H1 (cell line): Measurements from ENCODE around the gene MCCC1.

ENCODE experiments used
- CEBPB ChIP-seq: IDR thresholded peaks from 2 replicates; pipeline ENCODE4 v1.6.1; 2012; ENCODE audit warnings: low read depth, low read length
- CTCF ChIP-seq, 3 experiments: IDR thresholded peaks; 1 replicate in 2 of 3; 2 replicates in 1 of 3; pipeline versions ENCODE4 v1.5.1 to v1.6.1; 2011; ENCODE audit warnings: low read length in 3 of 3, mild to moderate bottlenecking in 3 of 3, inconsistent platforms in 2 of 3, low read depth in 1 of 3, moderate library complexity in 1 of 3; ENCODE audit not compliant: insufficient read depth in 1 of 3; ENCODE audit errors: control extremely low read depth in 1 of 3
- EZH2 ChIP-seq: fragments of 200-600 bp; sonication (generic); IDR thresholded peaks from 2 replicates; pipeline ENCODE4 v1.7.1; 2012; ENCODE audit warnings: low read depth, mild to moderate bottlenecking, moderate library complexity, low read length, inconsistent platforms; ENCODE audit not compliant: severe bottlenecking
- HDAC6 ChIP-seq: IDR thresholded peaks from one replicate; pipeline ENCODE4 v1.7.1; 2012; ENCODE audit warnings: low read depth, mild to moderate bottlenecking, inconsistent platforms, low read length, moderate library complexity
- MAX ChIP-seq: IDR thresholded peaks from 2 replicates; pipeline ENCODE4 v1.6.1; 2012; ENCODE audit warnings: inconsistent platforms
- POLR2A ChIP-seq, 2 experiments: IDR thresholded peaks; 1 replicate in 1 of 2; 2 replicates in 1 of 2; pipeline ENCODE4 v1.6.1; 2011; ENCODE audit warnings: low read depth in 2 of 2, low read length in 2 of 2, mild to moderate bottlenecking in 2 of 2; ENCODE audit errors: control extremely low read depth in 1 of 2
- RFX5 ChIP-seq: IDR thresholded peaks from 2 replicates; pipeline ENCODE4 v1.6.1; 2011; ENCODE audit warnings: low read depth, low read length, improper control_type of control experiment, borderline replicate concordance
- SIN3A ChIP-seq, 2 experiments: IDR thresholded peaks in 1 of 2; conservative IDR thresholded peaks in 1 of 2; 2 replicates each; pipeline ENCODE4 v1.6.1; 2011 to 2012; ENCODE audit warnings: low read length in 2 of 2, improper control_type of control experiment in 1 of 2, low read depth in 1 of 2, mild to moderate bottlenecking in 1 of 2
- SIX5 ChIP-seq: IDR thresholded peaks from 2 replicates; pipeline ENCODE4 v1.6.1; 2011; ENCODE audit warnings: mild to moderate bottlenecking, low read depth, low read length
- TEAD4 ChIP-seq: IDR thresholded peaks from 2 replicates; pipeline ENCODE4 v1.6.1; 2012; ENCODE audit warnings: low read depth, low read length, inconsistent platforms, mixed read lengths

- TF ChIP-seq SIN3A (conservative IDR thresholded peaks at IDR 0.05 in 1 of 2, IDR thresholded peaks at IDR 0.05 in 1 of 2; ENCODE audit: low read depth in 1 of 2, low read length in 2 of 2), result no peak
- no peak for TF ChIP-seq SIX5
- no peak for TF ChIP-seq CTCF (IDR thresholded peaks at IDR 0.05; ENCODE audit: control extremely low read depth in 1 of 3, insufficient read depth in 1 of 3, low read depth in 1 of 3, low read length in 3 of 3)
- no peak for TF ChIP-seq MAX
- no peak for TF ChIP-seq RFX5
- TF ChIP-seq TEAD4, result no peak
- TF ChIP-seq EZH2, result no peak
- TF ChIP-seq CEBPB, result no peak
- no peak for TF ChIP-seq HDAC6
- no peak for TF ChIP-seq POLR2A (IDR thresholded peaks at IDR 0.05; ENCODE audit: control extremely low read depth in 1 of 2, low read depth in 2 of 2, low read length in 2 of 2)
Measured at GRCh38 chr3:183073839-183074238, 25.5 kb downstream of the MCCC1 start.
